Epithelial cell of prostate (primary cell): Measurements from ENCODE around the gene ARPC1B.
"Not testable (repeated sequence)": the region's sequence is repeated elsewhere in the genome, so short reads cannot be mapped to it uniquely, and the experiment has no call there.

Experiments used
- DNase-seq: peaks from one replicate; pipeline ENCODE4 v3.0.0-alpha.2; 2011; ENCODE audit warnings: low read depth, low spot score
- H3K27ac ChIP-seq: fragments of 450-650 bp; 2 replicates; pipeline ENCODE4 v1.5.1; 2017; ENCODE audit warnings: mild to moderate bottlenecking

ARPC1B gene

GRCh38 chr7:99386584-99387238 is 12.2 kb downstream of the ARPC1B start:
- H3K27ac ChIP-seq, result no peak overlapping the region
- DNase-seq, result no peak

- not testable (repeated sequence) for H3K27ac ChIP-seq, DNase-seq
These were observed 12.7 kb downstream of the ARPC1B start for GRCh38 chr7:99387239-99387635.

- H3K27ac ChIP-seq, result no peak overlapping the region
- DNase-seq, result no peak
These were observed 13.4 kb downstream of the ARPC1B start for GRCh38 chr7:99387912-99388311.

GRCh38 chr7:99389772-99390171 is 15.2 kb downstream of the ARPC1B start:
- no peak overlapping the region for H3K27ac ChIP-seq
- no peak for DNase-seq

DNA sequence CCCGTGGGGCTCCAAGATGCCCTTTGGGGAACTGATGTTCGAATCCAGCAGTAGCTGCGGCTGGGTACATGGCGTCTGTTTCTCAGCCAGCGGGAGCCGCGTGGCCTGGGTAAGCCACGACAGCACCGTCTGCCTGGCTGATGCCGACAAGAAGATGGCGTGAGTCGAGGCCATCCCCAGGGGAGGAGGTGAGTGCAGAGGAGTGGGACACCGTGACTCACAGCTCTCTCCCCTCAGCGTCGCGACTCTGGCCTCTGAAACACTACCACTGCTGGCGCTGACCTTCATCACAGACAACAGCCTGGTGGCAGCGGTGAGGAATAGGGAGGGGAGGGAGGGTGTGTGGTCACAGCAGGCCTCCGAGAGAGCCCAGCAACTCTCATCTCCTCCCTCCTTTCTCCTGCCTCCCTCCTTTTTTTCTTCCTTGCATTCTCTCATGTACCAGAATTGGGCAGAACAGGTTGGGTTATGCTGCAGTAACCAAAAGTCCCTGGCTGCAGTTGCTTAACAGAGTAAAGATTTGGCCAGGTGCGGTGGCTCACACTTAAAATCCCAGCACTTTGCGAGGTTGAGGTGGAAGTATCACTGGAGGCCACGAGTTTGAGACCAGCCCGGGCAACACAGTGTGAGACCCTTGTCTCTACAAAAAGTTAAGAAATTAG is 16.5 kb downstream of the ARPC1B start:
- no peak overlapping the region for H3K27ac ChIP-seq
- no peak for DNase-seq

DNA sequence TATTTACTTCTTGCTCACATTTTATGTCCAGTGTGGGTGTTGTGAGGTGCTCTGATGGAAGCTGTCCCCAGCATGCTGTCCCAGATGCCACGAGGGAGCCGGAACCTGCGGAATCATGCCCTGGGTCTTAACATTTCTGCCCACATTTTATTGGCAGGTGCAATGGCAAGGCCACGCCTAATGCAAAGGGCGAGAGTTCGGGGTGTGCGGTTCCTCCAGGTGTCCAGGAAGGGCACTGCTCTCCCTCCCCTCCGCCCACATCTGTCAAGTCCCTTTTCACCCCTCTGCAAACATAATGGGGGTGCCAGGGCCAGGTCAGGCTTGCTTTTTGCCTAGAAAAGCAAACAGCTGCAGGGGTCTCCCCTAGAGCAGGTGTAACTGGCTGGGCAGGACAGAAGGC is 17.5 kb downstream of the ARPC1B start:
- peak overlapping the region; percentile 31 for H3K27ac ChIP-seq

GRCh38 chr7:99392659-99393354 is 18.3 kb downstream of the ARPC1B start:
- H3K27ac ChIP-seq, result peak overlapping the region; percentile 31
- no peak for DNase-seq

More for the DNA sequence above, 17.5 kb downstream of the ARPC1B start:
- no peak for DNase-seq

- no peak for DNase-seq
- H3K27ac ChIP-seq, result peak overlapping the region; percentile 31
These were observed 19.0 kb downstream of the ARPC1B start for GRCh38 chr7:99393355-99394187.

DNA sequence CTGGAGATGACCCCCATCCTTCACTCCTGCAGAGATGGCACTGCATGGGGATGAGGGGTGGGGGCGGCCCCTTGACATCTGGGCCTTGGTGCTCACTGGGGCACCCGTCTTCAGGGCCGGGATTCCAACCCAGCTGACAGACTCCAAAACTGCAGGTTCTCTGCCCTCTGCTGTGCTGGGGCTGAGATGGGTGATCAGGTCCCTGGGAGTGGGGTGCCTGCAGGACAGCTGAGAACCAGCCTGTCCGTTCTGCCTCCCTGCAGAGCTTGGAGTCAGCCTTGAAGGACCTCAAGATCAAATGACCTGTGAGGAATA is 19.6 kb downstream of the ARPC1B start:
- H3K27ac ChIP-seq, result no peak overlapping the region
- no peak for DNase-seq

GRCh38 chr7:99395616-99396327 is 21.2 kb downstream of the ARPC1B start:
- no peak overlapping the region for H3K27ac ChIP-seq
- no peak for DNase-seq

DNA sequence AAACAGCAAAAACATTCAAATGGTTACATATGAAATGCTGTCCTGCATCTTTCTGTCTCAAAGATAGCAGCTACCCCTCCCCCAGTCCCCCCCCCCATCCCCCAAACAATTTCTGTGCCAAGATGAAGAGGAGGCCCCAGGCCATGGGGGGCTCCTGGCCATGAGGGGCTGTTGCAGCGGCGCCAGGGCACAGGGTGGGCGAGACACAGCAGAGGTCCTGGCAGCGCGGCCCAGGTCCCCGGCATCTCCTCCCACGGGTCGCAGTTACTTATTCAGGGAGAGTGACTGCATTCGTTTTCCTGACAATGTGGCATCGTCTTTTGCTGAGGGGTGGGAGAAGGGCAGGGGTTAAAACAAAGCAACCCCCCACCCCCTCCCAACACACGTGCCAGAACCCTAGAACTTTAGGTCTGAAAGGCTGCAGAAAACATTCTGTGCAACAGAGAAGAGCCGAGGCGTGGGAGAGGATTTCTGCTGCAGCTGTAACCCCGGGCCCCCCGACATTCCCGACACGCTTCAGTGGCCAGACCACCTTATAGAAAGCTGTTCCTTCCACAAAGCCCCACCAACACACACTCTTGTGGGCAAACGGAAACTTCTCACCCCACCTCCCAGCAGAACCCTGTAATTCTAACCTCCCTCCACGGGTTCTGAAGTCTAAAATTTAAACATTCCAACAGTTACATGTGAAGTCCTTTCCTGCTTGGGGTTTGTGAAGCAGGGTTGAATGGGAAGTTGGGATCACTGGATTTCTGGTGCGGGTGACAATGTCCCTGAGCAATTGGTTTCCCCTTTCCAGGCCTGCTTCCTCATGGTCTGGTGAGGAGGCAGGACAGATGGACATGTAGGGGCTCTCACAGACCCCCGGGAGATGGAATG is 22.1 kb downstream of the ARPC1B start:
- no peak overlapping the region for H3K27ac ChIP-seq
- no peak for DNase-seq

DNA sequence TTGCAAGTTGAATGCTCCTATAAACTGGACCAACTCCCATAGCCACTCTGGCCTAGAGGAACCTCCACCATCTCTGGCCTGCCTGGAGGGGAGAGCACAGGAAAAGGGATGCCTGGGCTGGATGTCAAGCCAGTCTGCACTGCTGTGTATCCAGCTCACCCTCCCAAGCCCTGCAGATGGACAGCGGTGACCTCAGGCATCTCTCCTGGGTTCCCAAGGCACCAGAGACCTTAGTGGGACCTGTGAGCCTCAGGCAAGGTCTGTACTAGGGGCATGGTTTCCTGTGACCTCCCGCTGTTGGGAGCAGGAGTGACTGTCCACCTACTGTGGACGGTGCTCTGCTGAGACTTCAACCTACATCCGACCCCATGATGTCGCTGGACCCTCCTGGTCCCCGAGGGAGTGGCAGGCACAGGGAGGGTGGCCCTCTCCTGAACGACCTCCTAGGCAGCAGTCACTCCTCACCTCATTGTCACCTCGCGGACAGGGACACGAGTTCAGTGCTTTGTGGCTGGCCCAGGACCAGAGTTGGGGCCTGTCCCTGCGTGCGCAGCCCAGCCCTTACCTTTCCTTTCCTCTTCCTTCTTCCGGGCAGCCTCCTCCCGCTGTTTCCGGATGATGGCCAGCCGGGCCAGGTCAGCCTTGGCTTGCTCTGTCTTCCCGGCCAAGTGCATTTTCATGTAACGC is 22.9 kb downstream of the ARPC1B start:
- DNase-seq, result no peak

GRCh38 chr7:99398891-99399445 is 24.4 kb downstream of the ARPC1B start:
- no peak for DNase-seq
- H3K27ac ChIP-seq, result no peak overlapping the region

More for the DNA sequence above, 22.9 kb downstream of the ARPC1B start:
- H3K27ac ChIP-seq, result peak overlapping the region; percentile 4

DNA sequence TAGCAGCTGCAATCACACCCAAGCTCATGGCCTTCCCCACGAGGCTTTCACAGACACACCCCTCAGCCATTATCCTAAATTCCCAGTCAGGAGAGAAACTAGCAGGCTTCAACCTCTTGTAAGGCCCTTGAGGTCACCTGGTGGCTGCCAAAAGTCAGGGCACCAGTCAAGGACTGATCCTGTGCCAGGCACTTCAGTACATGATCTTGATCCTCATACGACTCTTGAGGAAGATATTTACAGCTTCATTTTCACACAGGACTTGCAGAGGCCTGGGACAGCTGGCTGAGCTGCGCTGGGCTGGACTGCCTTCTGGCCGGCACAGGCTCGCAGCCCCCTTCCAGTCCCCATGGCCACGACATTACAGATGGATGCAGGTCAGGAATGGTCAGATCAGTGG is 25.1 kb downstream of the ARPC1B start:
- no peak overlapping the region for H3K27ac ChIP-seq
- no peak for DNase-seq

DNA sequence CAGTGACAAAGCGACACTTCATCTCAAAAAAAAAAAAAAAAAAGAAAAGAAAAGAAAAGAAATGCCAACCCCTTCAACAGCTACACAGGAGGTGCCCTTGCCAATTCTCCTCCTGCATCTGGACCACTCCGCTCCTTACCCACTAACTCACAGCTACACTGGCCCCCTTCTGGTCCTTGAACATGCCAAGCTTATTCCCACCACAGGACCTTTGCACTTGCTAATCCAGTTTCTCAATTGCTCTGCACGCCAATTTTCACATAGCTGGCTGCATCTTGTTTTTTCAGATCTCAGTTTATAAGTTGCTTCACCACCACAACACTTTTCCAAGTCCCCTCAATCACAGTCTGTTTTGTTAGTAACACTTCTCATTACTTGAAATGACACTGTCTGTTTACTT is 28.3 kb downstream of the ARPC1B start:
- no peak for DNase-seq
- H3K27ac ChIP-seq, result no peak overlapping the region

DNA sequence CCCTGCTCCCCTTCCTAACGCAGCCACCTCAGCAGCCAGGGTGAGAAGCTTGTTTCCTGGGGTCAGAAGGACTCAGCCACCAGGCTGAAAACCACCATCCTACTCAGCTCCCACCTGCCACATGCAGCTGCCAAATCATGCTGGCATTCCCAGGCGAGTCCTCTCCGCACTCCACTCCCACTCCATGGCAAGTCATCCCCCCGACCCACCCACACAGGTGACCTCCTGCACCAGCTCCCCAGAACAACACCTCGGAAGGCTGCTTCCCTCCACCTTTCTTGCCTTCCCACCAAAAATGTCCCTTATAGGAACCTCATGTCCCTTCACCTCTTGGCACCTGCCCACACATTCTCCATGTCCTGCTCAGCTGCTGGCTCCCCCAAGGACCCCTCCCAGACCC is 29.2 kb downstream of the ARPC1B start:
- H3K27ac ChIP-seq, result no peak overlapping the region
- no peak for DNase-seq

DNA sequence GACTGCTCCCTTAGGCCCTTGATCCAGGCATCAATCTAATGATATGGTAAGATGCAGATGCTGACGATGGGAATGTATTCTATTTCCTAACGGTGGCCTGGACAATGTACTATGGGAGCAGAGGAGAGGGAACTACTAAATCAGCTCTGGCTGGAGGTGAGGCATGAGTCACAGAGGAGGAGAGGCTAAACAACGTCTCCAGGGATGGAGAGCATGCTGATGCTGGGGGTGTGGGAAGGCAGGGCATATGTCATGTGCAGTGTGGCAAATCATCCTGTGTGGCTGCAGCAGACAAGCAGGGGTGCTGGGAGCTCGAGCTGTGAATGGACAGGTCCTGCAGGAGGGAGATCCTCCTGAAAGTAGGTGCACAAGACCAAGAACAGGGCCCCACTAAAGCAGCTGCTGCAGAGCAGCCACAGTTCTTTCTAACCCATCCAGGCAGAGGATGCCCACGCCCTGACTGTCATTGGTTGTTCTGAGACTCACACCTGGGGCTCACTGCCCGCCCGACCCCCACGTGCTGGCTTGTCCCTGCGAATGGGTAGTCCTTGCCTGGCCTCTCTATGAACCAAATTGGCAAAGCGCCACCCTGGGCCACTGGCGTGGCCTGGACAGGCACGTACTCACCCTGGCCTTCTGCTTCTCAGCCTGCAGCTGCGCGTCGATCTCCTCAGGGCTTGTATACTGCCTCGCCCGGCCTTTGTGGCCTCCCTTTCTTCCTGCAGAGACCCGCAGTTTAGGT is 29.9 kb downstream of the ARPC1B start:
- DNase-seq, result no peak
- no peak overlapping the region for H3K27ac ChIP-seq

- H3K27ac ChIP-seq, result no peak overlapping the region
- no peak for DNase-seq
These were observed 30.4 kb downstream of the ARPC1B start for GRCh38 chr7:99404977-99405320.
